GM18505 (cell line): Measurements from ENCODE around the gene BTNL9.
"Not testable (repeated sequence)": the region's sequence is repeated elsewhere in the genome, so short reads cannot be mapped to it uniquely, and the experiment has no call there.

Source experiments
- ATAC-seq: cut with Tn5 transposase; IDR thresholded peaks from one replicate; pipeline ENCODE4 v1.9.1; 2021; ENCODE audit not compliant: unreplicated experiment
- POLR2A ChIP-seq: IDR thresholded peaks from 4 replicates; pipeline ENCODE4 v1.6.1; 2011; ENCODE audit warnings: borderline replicate concordance; ENCODE audit not compliant: insufficient read depth, insufficient read length; ENCODE audit errors: extremely low read depth

The BTNL9 gene

GRCh38 chr5:181035991-181036815 is 3.9 kb upstream of the BTNL9 start:
- ATAC-seq = no peak
- no peak for TF ChIP-seq POLR2A

- ATAC-seq = no peak
- no peak for TF ChIP-seq POLR2A
These were observed 3.2 kb upstream of the BTNL9 start for GRCh38 chr5:181036816-181037364.

GRCh38 chr5:181037365-181037861 is 2.7 kb upstream of the BTNL9 start:
- TF ChIP-seq POLR2A = no peak
- ATAC-seq = no peak

GRCh38 chr5:181039471-181039870 is 595 bp upstream of the BTNL9 start:
- TF ChIP-seq POLR2A = no peak
- no peak for ATAC-seq

- ATAC-seq = no peak
- TF ChIP-seq POLR2A = no peak
These were observed 522 bp downstream of the BTNL9 start for GRCh38 chr5:181040631-181040945.

- no peak for ATAC-seq
- TF ChIP-seq POLR2A = no peak
These were observed 977 bp downstream of the BTNL9 start for GRCh38 chr5:181041043-181041442.

- no peak for ATAC-seq
- TF ChIP-seq POLR2A = no peak
These were observed 2.1 kb downstream of the BTNL9 start for GRCh38 chr5:181042036-181042713.

GRCh38 chr5:181042722-181043121 is 2.7 kb downstream of the BTNL9 start:
- no peak for ATAC-seq
- no peak for TF ChIP-seq POLR2A

- ATAC-seq = no peak
- TF ChIP-seq POLR2A = no peak
These were observed 3.4 kb downstream of the BTNL9 start for GRCh38 chr5:181043285-181044092.

GRCh38 chr5:181044093-181044599 is 4.1 kb downstream of the BTNL9 start:
- no peak for ATAC-seq
- TF ChIP-seq POLR2A = no peak

GRCh38 chr5:181044662-181045305 is 4.7 kb downstream of the BTNL9 start:
- TF ChIP-seq POLR2A = no peak
- no peak for ATAC-seq

- ATAC-seq = no peak
- TF ChIP-seq POLR2A = no peak
These were observed 5.2 kb downstream of the BTNL9 start for GRCh38 chr5:181045316-181045715.

GRCh38 chr5:181045857-181046256 is 5.8 kb downstream of the BTNL9 start:
- ATAC-seq = not testable (repeated sequence)

- no peak for ATAC-seq
- no peak for TF ChIP-seq POLR2A
These were observed 7.2 kb downstream of the BTNL9 start for GRCh38 chr5:181047288-181047687.
